MM.1S (cell line): Measurements from ENCODE around the gene CPD.

Experiments
- DNase-seq: peaks from one replicate; pipeline ENCODE4 v3.0.0-alpha.2; 2015
- H2AFZ ChIP-seq: fragments of 300-600 bp; sonication (generic); 2 replicates; pipeline ENCODE4 v1.6.0; 2016; ENCODE audit warnings: antibody characterized with exemption, low read length
- H3F3A ChIP-seq: fragments of 300-600 bp; sonication (generic); 2 replicates; pipeline ENCODE4 v1.6.1; 2016; ENCODE audit warnings: mild to moderate bottlenecking, antibody characterized with exemption, low read length, moderate library complexity, mixed read lengths; ENCODE audit not compliant: insufficient read depth
- H3K27ac ChIP-seq: fragments of 300-600 bp; sonication (generic); 2 replicates; pipeline ENCODE4 v1.5.1; 2016; ENCODE audit warnings: mild to moderate bottlenecking, low read length
- H3K27me3 ChIP-seq: fragments of 300-600 bp; sonication (generic); replicated peaks from 2 replicates; pipeline ENCODE4 v1.6.0; 2016; ENCODE audit warnings: low read length; ENCODE audit not compliant: insufficient read depth
- H3K36me3 ChIP-seq: fragments of 300-600 bp; sonication (generic); replicated peaks from 2 replicates; pipeline ENCODE4 v1.6.1; 2016; ENCODE audit warnings: mild to moderate bottlenecking, low read length, mixed read lengths; ENCODE audit not compliant: insufficient read depth
- H3K4me1 ChIP-seq: fragments of 300-600 bp; sonication (generic); 2 replicates; pipeline ENCODE4 v1.6.1; 2016; ENCODE audit warnings: low read length, mixed read lengths
- H3K4me2 ChIP-seq: fragments of 300-600 bp; sonication (generic); 2 replicates; pipeline ENCODE4 v1.6.0; 2016; ENCODE audit warnings: low read depth, low read length
- H3K4me3 ChIP-seq: fragments of 300-600 bp; sonication (generic); 2 replicates; pipeline ENCODE4 v1.5.1; 2016; ENCODE audit warnings: low read length, mixed read lengths
- H3K79me2 ChIP-seq: fragments of 300-600 bp; sonication (generic); 2 replicates; pipeline ENCODE4 v1.6.1; 2016; ENCODE audit warnings: mixed run types, low read length, mixed read lengths
- H3K9ac ChIP-seq: fragments of 300-600 bp; sonication (generic); 2 replicates; pipeline ENCODE4 v1.6.1; 2016; ENCODE audit warnings: low read length, mixed read lengths
- H3K9me2 ChIP-seq: fragments of 300-600 bp; sonication (generic); replicated peaks from 2 replicates; pipeline ENCODE4 v1.6.1; 2016; ENCODE audit warnings: mild to moderate bottlenecking, low read length, mixed read lengths; ENCODE audit not compliant: insufficient read depth
- H3K9me3 ChIP-seq: fragments of 300-600 bp; sonication (generic); replicated peaks from 2 replicates; pipeline ENCODE4 v1.6.1; 2016; ENCODE audit warnings: mild to moderate bottlenecking, low read length, mixed read lengths; ENCODE audit not compliant: insufficient read depth
- H4K20me1 ChIP-seq: fragments of 300-600 bp; sonication (generic); 2 replicates; pipeline ENCODE4 v1.6.1; 2016; ENCODE audit warnings: mild to moderate bottlenecking, low read length, moderate library complexity, mixed read lengths; ENCODE audit not compliant: insufficient read depth
- CTCF ChIP-seq: fragments of 300-600 bp; sonication (generic); IDR thresholded peaks from 2 replicates; pipeline ENCODE4 v1.5.1; 2016; ENCODE audit warnings: antibody characterized with exemption, low read length, mixed read lengths
- EZH2 ChIP-seq: fragments of 300-600 bp; sonication (generic); optimal IDR thresholded peaks from 2 replicates; pipeline ENCODE3; 2017; ENCODE audit warnings: low read depth, mild to moderate bottlenecking, antibody characterized with exemption, low read length, mixed read lengths
- EZH2phosphoT487 ChIP-seq: fragments of 300-600 bp; sonication (generic); IDR thresholded peaks from 2 replicates; pipeline ENCODE4 v1.6.1; 2018; ENCODE audit warnings: antibody characterized with exemption, low read length

The CPD gene

GRCh38 chr17:30421592-30421991 lies 42.9 kb downstream of the CPD start:
- Histone ChIP-seq H3K36me3 (peaks cover 3% of the 10 kb centered on the region; the same call in 1 of the 2 replicates), H2AFZ (no peak overlapping the region), H4K20me1 (no peaks in the 10 kb centered on the region), H3F3A (no peaks in the 10 kb centered on the region), H3K9me2 (no peaks in the 10 kb centered on the region), H3K9me3 (no peaks in the 10 kb centered on the region), H3K27ac (no peak overlapping the region), H3K4me1 (no peaks in the 10 kb centered on the region), H3K4me2 (no peak overlapping the region), H3K27me3 (no peaks in the 10 kb centered on the region), H3K4me3 (no peak overlapping the region), H3K9ac (no peak overlapping the region), H3K79me2 (no peaks in the 10 kb centered on the region)
- TF ChIP-seq CTCF (no peak), EZH2phosphoT487 (no peak), EZH2 (no peak)
- DNase-seq: no peak

- H3K9me2 ChIP-seq: no peaks in the 10 kb centered on the region
These were observed 43.4 kb downstream of the CPD start for GRCh38 chr17:30422171-30422570.

GRCh38 chr17:30424471-30424870 lies 45.7 kb downstream of the CPD start:
- Histone ChIP-seq H3F3A (no peaks in the 10 kb centered on the region), H3K27me3 (no peaks in the 10 kb centered on the region), H3K9me3 (no peaks in the 10 kb centered on the region), H3K9me2 (no peaks in the 10 kb centered on the region), H3K36me3 (peaks cover 3% of the 10 kb centered on the region; the same call in 1 of the 2 replicates), H3K79me2 (no peaks in the 10 kb centered on the region), H2AFZ (no peak overlapping the region), H4K20me1 (no peaks in the 10 kb centered on the region; the same call in 1 of the 2 replicates), H3K4me1 (no peaks in the 10 kb centered on the region), H3K4me3 (no peak overlapping the region), H3K27ac (no peak overlapping the region), H3K4me2 (no peak overlapping the region), H3K9ac (no peak overlapping the region)
- TF ChIP-seq EZH2: no peak
- TF ChIP-seq EZH2phosphoT487: no peak
- TF ChIP-seq CTCF: no peak
- no peak for DNase-seq

More at GRCh38 chr17:30422171-30422570, 43.4 kb downstream of the CPD start:
- no peak overlapping the region for H3K4me3 ChIP-seq
- no peaks in the 10 kb centered on the region for H3K27me3 ChIP-seq
- no peak overlapping the region for H2AFZ ChIP-seq
- H3K79me2 ChIP-seq: no peaks in the 10 kb centered on the region
- no peak overlapping the region for H3K9ac ChIP-seq
- H3K9me3 ChIP-seq: no peaks in the 10 kb centered on the region
- H3F3A ChIP-seq: no peaks in the 10 kb centered on the region
- no peak overlapping the region for H3K27ac ChIP-seq
- peaks cover 3% of the 10 kb centered on the region; the same call in 1 of the 2 replicates for H3K36me3 ChIP-seq
- H3K4me1 ChIP-seq: no peaks in the 10 kb centered on the region
- TF ChIP-seq EZH2 (no peak), CTCF (no peak), EZH2phosphoT487 (no peak)
- H3K4me2 ChIP-seq: no peak overlapping the region
- DNase-seq: no peak
- no peaks in the 10 kb centered on the region for H4K20me1 ChIP-seq
